GM23338 (cell line): ENCODE measurements around the gene CCDC27.

Experiments
- CREB1 ChIP-seq: fragments of 250-450 bp; sonication (Bioruptor Pico); IDR thresholded peaks from 2 replicates; pipeline ENCODE4 v1.5.0; 2020; ENCODE audit warnings: low read depth, mild to moderate bottlenecking, moderate library complexity
- CTCF ChIP-seq, 2 experiments: fragments of 200-600 bp in 1 of 2; sonication (generic) in 1 of 2; conservative IDR thresholded peaks; 2 replicates each; pipeline versions ENCODE4 v1.5.1 to v1.6.1; 2016 to 2017; ENCODE audit warnings: antibody characterized with exemption in 2 of 2, low read depth in 2 of 2, mild to moderate bottlenecking in 2 of 2, moderate library complexity in 1 of 2
- EZH2 ChIP-seq: fragments of 200-600 bp; sonication (generic); IDR thresholded peaks from one replicate; pipeline ENCODE4 v1.8.0; 2017; ENCODE audit warnings: antibody characterized with exemption, mild to moderate bottlenecking, low read depth; ENCODE audit not compliant: unreplicated experiment
- POLR2AphosphoS5 ChIP-seq: IDR thresholded peaks from 2 replicates; pipeline ENCODE4 v1.6.1; 2016; ENCODE audit warnings: antibody characterized with exemption, low read depth
- REST ChIP-seq: IDR thresholded peaks from one replicate; pipeline ENCODE4 v1.6.1; 2018; ENCODE audit warnings: antibody characterized with exemption; ENCODE audit not compliant: unreplicated experiment

- no peak for TF ChIP-seq CTCF (conservative IDR thresholded peaks at IDR 0.05; ENCODE audit: low read depth in 2 of 2)
- TF ChIP-seq EZH2, result no peak
- TF ChIP-seq CREB1, result no peak
- TF ChIP-seq POLR2AphosphoS5, result no peak
- TF ChIP-seq REST, result no peak
These were observed 47.9 kb downstream of the CCDC27 start for GRCh38 chr1:3799976-3800685.
